ENCODE results near the gene PARP3. TPM values are rescaled to one million over a fixed set of nuclear protein-coding genes. Genes with fewer than 3 reads are reported as not detected.

PARP3 gene
- polyA plus RNA-seq, 1 experiment = 33.0 TPM

DNA sequence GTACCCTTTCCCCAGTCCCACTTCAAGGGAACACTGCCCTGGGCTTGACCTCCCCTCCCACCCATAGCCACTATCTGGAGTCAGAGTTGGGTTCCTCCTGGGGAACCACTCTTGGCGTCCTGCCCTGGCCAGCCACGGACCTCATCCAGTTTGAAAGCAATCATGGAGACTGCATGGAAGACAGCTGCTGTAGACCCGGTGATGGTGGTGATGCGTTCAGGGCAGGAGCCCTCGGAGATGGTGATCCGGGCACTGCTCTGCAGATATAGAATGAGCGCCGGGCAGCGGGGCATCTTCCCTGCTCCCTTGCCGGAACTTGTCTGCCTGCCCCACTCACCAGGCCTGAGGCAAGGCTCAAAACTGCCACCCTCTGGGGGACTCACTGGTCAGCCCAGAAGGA lies 18.2 kb downstream of the PARP3 start:
- DNase-seq (ENCODE audit: low read depth) = no peak
- ChIA-PET POLR2A (no interaction called here), CTCF (interaction anchor here (0.9 to 6.1 kb wide), 4 partner anchors 13 to 379 kb away, joined by 3 to 37 read pairs (median 8); partner anchors contain the start of genes ABHD14A, ABHD14B and RRP9)
- no peaks in the 10 kb centered on the region for H3K27me3 ChIP-seq (ENCODE audit: control insufficient read depth, insufficient read depth, low read length)
- TF ChIP-seq CTCF (IDR thresholded peaks at IDR 0.05; ENCODE audit: insufficient read depth, low read depth, low read length) = no peak
- H3K4me3 ChIP-seq (ENCODE audit: low read depth, low read length) = no peak overlapping the region
- peaks cover 30% of the 10 kb centered on the region for H3K36me3 ChIP-seq (ENCODE audit: control insufficient read depth, insufficient read depth, low read length)

- no peak for TF ChIP-seq CTCF (IDR thresholded peaks at IDR 0.05; ENCODE audit: insufficient read depth, low read depth, low read length)
- Histone ChIP-seq H3K4me3 (ENCODE audit: low read depth, low read length) (no peak overlapping the region), H3K27me3 (ENCODE audit: control insufficient read depth, insufficient read depth, low read length) (no peaks in the 10 kb centered on the region), H3K36me3 (ENCODE audit: control insufficient read depth, insufficient read depth, low read length) (peaks cover 28% of the 10 kb centered on the region)
- no peak for DNase-seq (ENCODE audit: low read depth)
- ChIA-PET POLR2A (no interaction called here), CTCF (interaction anchor here (0.9 to 6.1 kb wide), 2 partner anchors 14 to 378 kb away, joined by 4 to 37 read pairs; partner anchors contain the start of genes ABHD14A and ABHD14B)
These were observed 18.8 kb downstream of the PARP3 start for GRCh38 chr3:51961011-51961410.

- no peak for DNase-seq (ENCODE audit: low read depth)
- POLR2A ChIA-PET = no interaction called here
- CTCF ChIA-PET = interaction anchor here (2.1 to 6.1 kb wide), 2 partner anchors 13 to 20 kb away, joined by 10 to 37 read pairs; partner anchors contain the start of genes ABHD14A, ABHD14B, PARP3 and RRP9
These were observed 19.7 kb downstream of the PARP3 start for GRCh38 chr3:51961602-51962569.

DNA sequence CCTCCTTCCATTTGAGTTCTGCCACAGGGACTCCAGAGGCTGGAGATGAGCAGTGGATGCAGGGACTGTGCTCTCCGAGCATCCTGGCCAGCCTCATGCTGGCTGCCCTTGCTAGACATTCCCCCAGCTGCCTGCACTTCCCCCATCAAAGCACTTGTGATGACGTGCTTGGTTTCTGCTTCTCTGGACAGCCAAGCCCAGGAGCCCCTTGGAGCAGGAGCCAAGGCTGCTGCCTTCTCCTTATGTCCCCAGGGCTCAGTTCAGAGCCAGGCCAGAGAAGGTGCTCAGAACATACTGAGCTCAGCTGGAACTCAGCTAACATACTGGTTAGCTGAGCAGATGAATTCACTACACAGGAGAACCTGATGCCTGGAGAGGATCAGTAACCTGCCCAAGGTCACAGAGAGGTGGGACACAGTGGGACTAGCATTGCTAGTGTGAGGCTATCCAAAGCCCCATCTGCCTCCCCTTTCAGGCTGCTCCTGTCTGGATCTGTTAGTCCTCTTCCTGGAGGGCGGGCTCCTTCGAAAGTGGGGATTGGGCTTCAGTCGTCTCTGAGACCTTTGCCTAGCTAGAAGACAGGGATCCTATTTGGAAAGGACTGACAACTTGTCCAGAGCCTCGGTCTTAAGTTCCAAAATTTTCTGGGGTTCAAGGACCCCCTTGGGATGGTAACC lies 20.8 kb downstream of the PARP3 start:
- Histone ChIP-seq H3K36me3 (ENCODE audit: control insufficient read depth, insufficient read depth, low read length) (peaks cover 18% of the 10 kb centered on the region), H3K27me3 (ENCODE audit: control insufficient read depth, insufficient read depth, low read length) (no peaks in the 10 kb centered on the region), H3K4me3 (ENCODE audit: low read depth, low read length) (no peak overlapping the region)
- ChIA-PET CTCF (interaction anchor here (1.1 to 6.1 kb wide), 3 partner anchors 12 to 41 kb away, joined by 4 to 37 read pairs (median 10); partner anchors contain the start of genes ABHD14A, ABHD14B, PARP3 and RRP9), POLR2A (no interaction called here)
- DNase-seq (ENCODE audit: low read depth) = no peak
- no peak for TF ChIP-seq CTCF (IDR thresholded peaks at IDR 0.05; ENCODE audit: insufficient read depth, low read depth, low read length)

More at GRCh38 chr3:51961602-51962569, 19.7 kb downstream of the PARP3 start:
- peaks cover 25% of the 10 kb centered on the region for H3K36me3 ChIP-seq (ENCODE audit: control insufficient read depth, insufficient read depth, low read length)
- H3K27me3 ChIP-seq (ENCODE audit: control insufficient read depth, insufficient read depth, low read length) = no peaks in the 10 kb centered on the region
- TF ChIP-seq CTCF (IDR thresholded peaks at IDR 0.05; ENCODE audit: insufficient read depth, low read depth, low read length) = no peak
- H3K4me3 ChIP-seq (ENCODE audit: low read depth, low read length) = no peak overlapping the region

Measured in BJ (cell line).